HEK293T (cell line): Measurements from ENCODE around the gene WDR93.

Experiments used
- ELF4 ChIP-seq: fragments of 450-650 bp; IDR thresholded peaks from 2 replicates; pipeline ENCODE4 v1.6.1; 2017; ENCODE audit warnings: antibody characterized with exemption
- HDGF ChIP-seq: fragments of 450-650 bp; IDR thresholded peaks from 2 replicates; pipeline ENCODE4 v1.6.1; 2017; ENCODE audit warnings: antibody characterized with exemption, borderline replicate concordance
- LEF1 ChIP-seq: fragments of 450-650 bp; IDR thresholded peaks from 2 replicates; pipeline ENCODE4 v1.6.1; 2017; ENCODE audit warnings: mild to moderate bottlenecking, borderline replicate concordance
- SP1 ChIP-seq: fragments of 450-650 bp; IDR thresholded peaks from 2 replicates; pipeline ENCODE4 v1.6.1; 2017
- SUZ12 ChIP-seq: fragments of 450-650 bp; IDR thresholded peaks from 2 replicates; pipeline ENCODE4 v1.6.1; 2016; ENCODE audit warnings: mild to moderate bottlenecking

DNA sequence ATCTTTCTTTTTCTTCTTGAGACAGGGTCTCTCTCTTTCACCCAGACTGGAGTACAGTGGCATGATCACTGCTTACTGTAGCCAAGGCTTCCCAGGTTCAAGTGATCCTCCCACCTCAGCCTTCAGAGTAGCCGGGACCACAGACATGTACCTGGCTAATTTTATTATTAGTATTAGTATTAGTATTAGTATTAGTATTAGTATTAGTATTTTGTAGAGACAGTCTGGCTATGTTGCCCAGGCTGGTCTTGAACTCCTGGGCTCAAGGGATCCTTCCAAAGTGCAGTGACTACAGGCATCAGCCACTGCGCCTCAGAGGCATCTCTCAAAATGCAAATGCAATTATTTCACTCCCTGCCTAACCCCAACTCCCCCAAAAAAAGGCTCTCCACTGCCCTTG is 37.0 kb upstream of the WDR93 start:
- no peak for TF ChIP-seq SP1
- no peak for TF ChIP-seq ELF4
- TF ChIP-seq SUZ12: no peak
- no peak for TF ChIP-seq LEF1
- no peak for TF ChIP-seq HDGF
